DOHH2 (cell line): ENCODE results near the gene ANGPT4.
"Not testable (repeated sequence)": the region's sequence is repeated elsewhere in the genome, so short reads cannot be mapped to it uniquely, and the experiment has no call there.

Source experiments
- CTCF ChIP-seq: fragments of 200-600 bp; sonication (generic); IDR thresholded peaks from one replicate; pipeline ENCODE4 v1.5.1; 2014; ENCODE audit warnings: antibody characterized with exemption, mild to moderate bottlenecking, low read depth, low read length; ENCODE audit not compliant: poor library complexity, severe bottlenecking
- EZH2phosphoT487 ChIP-seq: fragments of 200-600 bp; sonication (generic); IDR thresholded peaks from 2 replicates; pipeline ENCODE4 v1.6.1; 2017; ENCODE audit warnings: borderline replicate concordance, mild to moderate bottlenecking, antibody characterized with exemption, low read length, moderate library complexity, mixed read lengths

DNA sequence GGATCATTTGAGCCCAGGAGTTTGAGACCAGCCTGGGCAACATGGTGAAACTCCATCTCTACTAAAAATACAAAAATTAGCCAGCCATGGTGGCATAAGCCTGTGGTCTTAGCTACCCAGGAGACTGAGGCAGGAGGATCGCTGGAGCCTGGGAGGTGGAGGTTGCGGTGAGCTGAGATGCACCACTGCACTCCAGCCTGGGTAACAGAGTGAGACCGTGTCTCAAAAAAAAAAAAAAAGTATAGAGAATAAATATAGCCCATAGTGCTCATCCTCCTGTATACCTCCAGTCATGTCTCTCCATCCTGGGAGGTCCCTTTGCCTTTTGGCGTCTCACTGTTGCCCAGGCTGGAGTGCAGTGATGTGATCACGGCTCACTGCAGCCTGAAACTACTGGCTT is 23.8 kb downstream of the ANGPT4 start:
- TF ChIP-seq EZH2phosphoT487, CTCF: not testable (repeated sequence)
